B cell (primary cell): ENCODE data around the gene TOX2. TPM values are rescaled to one million over a fixed set of nuclear protein-coding genes. Genes with fewer than 3 reads are reported as not detected.

ENCODE experiments used
- ATAC-seq: fragments of 200-7000 bp; cut with Tn5 transposase; one replicate; pipeline ENCODE4 v1.10.0; 2021; ENCODE audit warnings: low read depth, mild to moderate bottlenecking, moderate number of reproducible peaks, moderate library complexity
- CTCF ChIA-PET: fragments of 350-600 bp; sonication (Branson Sonifier 250); formaldehyde crosslinking; loops from one replicate; lab custom pipeline; 2021; ENCODE audit warnings: antibody characterized with exemption, inconsistent platforms; lab: Charles Lee
- POLR2A ChIA-PET: fragments of 350-600 bp; sonication (Branson Sonifier 250); formaldehyde crosslinking; loops from one replicate; lab custom pipeline; 2021; ENCODE audit warnings: antibody characterized with exemption; lab: Charles Lee
- DNase-seq: peaks from one replicate; pipeline ENCODE4 v3.0.0; 2013
- H2AFZ ChIP-seq: 2 replicates; pipeline ENCODE4 v1.6.1; 2012; ENCODE audit warnings: mild to moderate bottlenecking, low read depth, low read length; ENCODE audit not compliant: insufficient read depth, poor library complexity, severe bottlenecking
- H3K27ac ChIP-seq, 2 donors: 1 replicate in 1 of 2; 2 replicates in 1 of 2; pipeline ENCODE4 v1.5.1; 2012 to 2013; ENCODE audit warnings: low read length in 2 of 2, mild to moderate bottlenecking in 2 of 2, moderate library complexity in 1 of 2
- H3K27me3 ChIP-seq, 4 experiments: fragments of 200-600 bp in 1 of 4; sonication (generic) in 1 of 4; replicated peaks in 1 of 4; 1 replicate in 2 of 4; 2 replicates in 2 of 4; pipeline versions ENCODE4 v1.6.1 to v1.7.0; 2013 to 2016; ENCODE audit warnings: low read length in 3 of 4, mild to moderate bottlenecking in 2 of 4, mixed read lengths in 1 of 4, moderate library complexity in 1 of 4; ENCODE audit not compliant: insufficient read depth in 4 of 4, control insufficient read depth in 3 of 4; ENCODE audit errors: control extremely low read depth in 1 of 4
- H3K36me3 ChIP-seq, 2 experiments: replicated peaks in 1 of 2; 1 replicate in 1 of 2; 2 replicates in 1 of 2; pipeline versions ENCODE4 v1.6.1 to v1.7.1; 2013; ENCODE audit warnings: low read length in 1 of 2; ENCODE audit not compliant: insufficient read depth in 2 of 2, control insufficient read depth in 1 of 2; ENCODE audit errors: control extremely low read depth in 1 of 2, extremely low read depth in 1 of 2
- H3K4me1 ChIP-seq, 2 donors: fragments of 200-600 bp in 1 of 2; sonication (generic) in 1 of 2; 1 replicate in 1 of 2; 2 replicates in 1 of 2; pipeline versions ENCODE4 v1.5.1 to v1.6.1; 2013 to 2017; ENCODE audit warnings: low read length in 2 of 2; ENCODE audit not compliant: control insufficient read depth in 2 of 2, insufficient read depth in 2 of 2
- H3K4me2 ChIP-seq: replicated peaks from 2 replicates; pipeline ENCODE3; 2012; ENCODE audit warnings: mild to moderate bottlenecking, low read depth, low read length; ENCODE audit not compliant: poor library complexity, severe bottlenecking
- H3K4me3 ChIP-seq, 5 experiments: fragments of 200-600 bp in 1 of 5; sonication (generic) in 1 of 5; 1 replicate in 3 of 5; 2 replicates in 2 of 5; pipeline versions ENCODE4 v1.5.1 to v1.7.0; 2011 to 2016; ENCODE audit warnings: low read length in 4 of 5, mild to moderate bottlenecking in 4 of 5, low read depth in 2 of 5, control low read depth in 1 of 5, moderate library complexity in 1 of 5; ENCODE audit not compliant: insufficient read depth in 1 of 5; ENCODE audit errors: control extremely low read depth in 1 of 5, extremely low read depth in 1 of 5
- H3K79me2 ChIP-seq: fragments of 200-600 bp; sonication (generic); one replicate; pipeline ENCODE4 v1.6.0; 2016; ENCODE audit warnings: low read length; ENCODE audit not compliant: control insufficient read depth, insufficient read depth
- H3K9ac ChIP-seq: fragments of 200-600 bp; sonication (generic); 2 replicates; pipeline ENCODE4 v1.6.1; 2017; ENCODE audit warnings: mild to moderate bottlenecking, low read length, moderate library complexity
- H3K9me3 ChIP-seq, 3 donors: one replicate each; pipeline versions ENCODE4 v1.6.1 to v1.7.1; 2013; ENCODE audit warnings: low read length in 2 of 3; ENCODE audit not compliant: control insufficient read depth in 2 of 3, insufficient read depth in 1 of 3; ENCODE audit errors: control extremely low read depth in 1 of 3
- H4K20me1 ChIP-seq: 2 replicates; pipeline ENCODE4 v1.6.0; 2012; ENCODE audit warnings: mild to moderate bottlenecking, low read length; ENCODE audit not compliant: insufficient read depth, control insufficient read depth, poor library complexity, severe bottlenecking
- H3K27ac Mint-ChIP-seq: one replicate; pipeline ENCODE4 v1.8.0; 2021; ENCODE audit warnings: mixed read lengths
- H3K27me3 Mint-ChIP-seq: one replicate; pipeline ENCODE4 v1.8.0; 2021; ENCODE audit warnings: mixed read lengths
- H3K4me1 Mint-ChIP-seq: one replicate; pipeline ENCODE4 v1.8.0; 2021; ENCODE audit warnings: mixed read lengths
- H3K4me3 Mint-ChIP-seq: one replicate; pipeline ENCODE4 v1.8.0; 2021; ENCODE audit warnings: mixed read lengths
- H3K9me3 Mint-ChIP-seq: one replicate; pipeline ENCODE4 v1.8.0; 2022; ENCODE audit warnings: mixed read lengths; ENCODE audit not compliant: insufficient read depth
- CTCF ChIP-seq: fragments of 200-600 bp; IDR thresholded peaks from one replicate; pipeline ENCODE4 v1.8.0; 2022; ENCODE audit warnings: antibody characterized with exemption, mild to moderate bottlenecking
- EZH2 ChIP-seq: IDR thresholded peaks from 2 replicates; pipeline ENCODE4 v1.6.1; 2012; ENCODE audit warnings: borderline replicate concordance, low read depth, mild to moderate bottlenecking, moderate library complexity, low read length; ENCODE audit not compliant: insufficient read depth, poor library complexity, severe bottlenecking
- WGBS: methylation state at CpG from one replicate; pipeline ENCODE4 v1.1.5; 2013; ENCODE audit warnings: missing lambda C conversion rate; ENCODE audit not compliant: insufficient coverage; 5-methylcytosine and 5-hydroxymethylcytosine counted together
- intact Hi-C: fragments of 100-400 bp; cut with micrococcal nuclease; formaldehyde crosslinking; loops from one replicate; pipeline ENCODE4 v1.10.0; 2022
- polyA plus RNA-seq: library from polyadenylated mRNA; depleted of rRNA; stranded (reverse); fragments of >200 nt; gene quantifications from 2 replicates; pipeline ENCODE4 v1.2.3, GENCODE V29; 2012
- total RNA-seq, 2 donors: library from RNA; stranded (reverse); fragments of 120-200 nt in 1 of 2; gene quantifications; 1 replicate in 1 of 2; 2 replicates in 1 of 2; pipeline versions ENCODE4 v1.2.3 to v1.2.4, GENCODE V29; 2013 to 2022

The TOX2 gene
- total and polyA plus RNA-seq, 2 donors (not counting 1 experiment from before 2014, with no cell fraction given) = 1.2 to 4.1 TPM

GRCh38 chr20:43909211-43909610, 5.4 kb upstream of the TOX2 start:
- Mint-ChIP-seq H3K27me3 (peaks cover 14% of the 10 kb centered on the region), H3K9me3 (peaks cover 14% of the 10 kb centered on the region), H3K4me3 (no peak overlapping the region), H3K4me1 (peaks cover 16% of the 10 kb centered on the region), H3K27ac (no peak overlapping the region)
- ChIA-PET CTCF (interaction anchor here (0.9 kb wide), 1 partner anchor 8 kb away, joined by 3 read pairs; no protein-coding TSS in a partner anchor), POLR2A (interaction anchor here (0.7 kb wide), 1 partner anchor 355 kb away, joined by 3 read pairs; no protein-coding TSS in a partner anchor)
- Histone ChIP-seq H3K9me3 (peaks cover 0 to 12% (median 7%) of the 10 kb centered on the region in 3 donors), H3K27ac (no peak overlapping the region), H3K4me3 (no peak overlapping the region), H3K27me3 (peaks cover 0 to 19% (median 6%) of the 10 kb centered on the region in 4 experiments), H2AFZ (no peak overlapping the region), H3K4me1 (peaks cover 1 to 4% of the 10 kb centered on the region in 2 donors), H3K9ac (no peak overlapping the region), H3K4me2 (no peak overlapping the region), H4K20me1 (no peaks in the 10 kb centered on the region), H3K36me3 (no peaks in the 10 kb centered on the region), H3K79me2 (no peaks in the 10 kb centered on the region)
- WGBS = 93% methylated on average over 3 of the region's 3 CpGs
- ATAC-seq (no peak), DNase-seq (no peak)
- TF ChIP-seq CTCF (no peak), EZH2 (no peak)
- intact Hi-C loops = no loop called here

GRCh38 chr20:43909720-43910119, 4.9 kb upstream of the TOX2 start:
- Histone ChIP-seq H3K79me2 (no peaks in the 10 kb centered on the region), H4K20me1 (no peaks in the 10 kb centered on the region), H3K27ac (no peak overlapping the region), H3K36me3 (no peaks in the 10 kb centered on the region), H2AFZ (no peak overlapping the region), H3K27me3 (peaks cover 0 to 21% (median 7%) of the 10 kb centered on the region in 4 experiments), H3K4me2 (no peak overlapping the region), H3K4me1 (peaks cover 3 to 5% of the 10 kb centered on the region in 2 donors), H3K9ac (no peak overlapping the region), H3K4me3 (no peak overlapping the region), H3K9me3 (peaks cover 0 to 12% (median 7%) of the 10 kb centered on the region in 3 donors)
- CTCF ChIA-PET = interaction anchor here (0.9 kb wide), 1 partner anchor 9 kb away, joined by 3 read pairs; no protein-coding TSS in a partner anchor
- TF ChIP-seq CTCF (no peak), EZH2 (no peak)
- intact Hi-C loops = no loop called here
- DNase-seq (no peak), ATAC-seq (peak; percentile 31)
- Mint-ChIP-seq H3K9me3 (peaks cover 14% of the 10 kb centered on the region), H3K4me1 (peaks cover 16% of the 10 kb centered on the region), H3K27ac (no peak overlapping the region), H3K27me3 (peaks cover 14% of the 10 kb centered on the region), H3K4me3 (no peak overlapping the region)
- whole genome bisulfite sequencing = no CpG with 5 or more reads among the region's 5 CpGs
- POLR2A ChIA-PET = interaction anchor here (0.7 kb wide), 1 partner anchor 354 kb away, joined by 3 read pairs; no protein-coding TSS in a partner anchor
